Ascending aorta (tissue), 2 donors: ENCODE data around the gene TESK2. TPM values are rescaled to one million over a fixed set of nuclear protein-coding genes. Genes with fewer than 3 reads are reported as not detected.

Source experiments
- DNase-seq, 2 donors: peaks; one replicate each; pipeline ENCODE4 v3.0.0-alpha.2; 2019; ENCODE audit warnings: low spot score in 2 of 2
- H3K27ac ChIP-seq, 2 donors: fragments of 200-600 bp; sonication (generic); one replicate each; pipeline ENCODE4 v1.5.1; 2016 to 2017; ENCODE audit warnings: mild to moderate bottlenecking in 1 of 2
- H3K27me3 ChIP-seq: fragments of 200-600 bp; sonication (generic); one replicate; pipeline ENCODE4 v1.5.1; 2017
- H3K36me3 ChIP-seq, 2 donors: fragments of 200-600 bp; sonication (generic); one replicate each; pipeline ENCODE4 v1.5.1; 2016
- H3K4me1 ChIP-seq, 2 donors: fragments of 200-600 bp; sonication (generic); one replicate each; pipeline ENCODE4 v1.5.1; 2016 to 2017; ENCODE audit warnings: mild to moderate bottlenecking in 1 of 2
- H3K4me3 ChIP-seq, 2 donors: fragments of 200-600 bp; sonication (generic); one replicate each; pipeline ENCODE4 v1.5.1; 2016 to 2017; ENCODE audit warnings: mild to moderate bottlenecking in 1 of 2
- H3K9me3 ChIP-seq, 2 donors: fragments of 200-600 bp; sonication (generic); one replicate each; pipeline ENCODE4 v1.5.1; 2016
- CTCF ChIP-seq, 3 experiments: fragments of 200-600 bp in 2 of 3; fragments of 450-650 bp in 1 of 3; sonication (generic) in 2 of 3; IDR thresholded peaks; one replicate each; pipeline ENCODE4 v1.5.1; 2016 to 2019; ENCODE audit warnings: antibody characterized with exemption in 3 of 3, mild to moderate bottlenecking in 1 of 3, moderate library complexity in 1 of 3
- intact Hi-C: fragments of 100-400 bp; cut with DNase I; formaldehyde crosslinking; loops from one replicate; pipeline ENCODE4 v1.15.1; 2023
- total RNA-seq: library from RNA; depleted of rRNA; stranded (reverse); fragments of >200 nt; gene quantifications from one replicate; pipeline ENCODE4 v1.1.0, GENCODE V29; 2016

Gene TESK2
- total RNA-seq, 1 donor from 2014 or later, result 0.32 TPM

GRCh38 chr1:45321444-45321843 lies 169.5 kb downstream of the TESK2 start:
- Histone ChIP-seq H3K4me3 (no peak overlapping the region), H3K4me1 (no peaks in the 10 kb centered on the region), H3K36me3 (no peaks in the 10 kb centered on the region), H3K9me3 (no peaks in the 10 kb centered on the region), H3K27me3 (no peaks in the 10 kb centered on the region), H3K27ac (no peak overlapping the region)
- intact Hi-C loops, result no loop called here
- no peak for TF ChIP-seq CTCF (IDR thresholded peaks at IDR 0.05)
- DNase-seq, result no peak

- Histone ChIP-seq H3K27me3 (no peaks in the 10 kb centered on the region), H3K4me1 (no peaks in the 10 kb centered on the region), H3K36me3 (no peaks in the 10 kb centered on the region), H3K4me3 (no peak overlapping the region), H3K9me3 (no peaks in the 10 kb centered on the region), H3K27ac (no peak overlapping the region)
- TF ChIP-seq CTCF (IDR thresholded peaks at IDR 0.05), result no peak
- no peak for DNase-seq
- intact Hi-C loops, result no loop called here
These were observed 171.2 kb downstream of the TESK2 start for GRCh38 chr1:45319761-45320160.

- Histone ChIP-seq H3K4me3 (no peak overlapping the region), H3K36me3 (no peaks in the 10 kb centered on the region), H3K4me1 (no peaks in the 10 kb centered on the region), H3K27me3 (no peaks in the 10 kb centered on the region), H3K27ac (no peak overlapping the region), H3K9me3 (no peaks in the 10 kb centered on the region)
- no peak for DNase-seq
- intact Hi-C loops, result no loop called here
- no peak for TF ChIP-seq CTCF (IDR thresholded peaks at IDR 0.05)
These were observed 173.8 kb downstream of the TESK2 start for GRCh38 chr1:45317166-45317565.

GRCh38 chr1:45314266-45314665 lies 176.7 kb downstream of the TESK2 start:
- intact Hi-C loops, result no loop called here
- H3K9me3 ChIP-seq, result no peaks in the 10 kb centered on the region
- H3K27ac ChIP-seq, result no peak overlapping the region
- H3K4me1 ChIP-seq, result no peaks in the 10 kb centered on the region
- DNase-seq, result no peak
- no peak overlapping the region for H3K4me3 ChIP-seq
- no peaks in the 10 kb centered on the region for H3K36me3 ChIP-seq
- H3K27me3 ChIP-seq, result no peaks in the 10 kb centered on the region
- TF ChIP-seq CTCF (IDR thresholded peaks at IDR 0.05), result no peak

- no peak for TF ChIP-seq CTCF (IDR thresholded peaks at IDR 0.05)
- Histone ChIP-seq H3K4me3 (no peak overlapping the region), H3K9me3 (no peaks in the 10 kb centered on the region), H3K4me1 (peaks cover 0 to 3% of the 10 kb centered on the region in 2 donors), H3K27me3 (no peaks in the 10 kb centered on the region), H3K27ac (no peak overlapping the region), H3K36me3 (no peaks in the 10 kb centered on the region)
- DNase-seq, result no peak
- intact Hi-C loops, result no loop called here
These were observed 184.1 kb downstream of the TESK2 start for GRCh38 chr1:45306905-45307304.

GRCh38 chr1:45306319-45306718 lies 184.6 kb downstream of the TESK2 start:
- Histone ChIP-seq H3K9me3 (no peaks in the 10 kb centered on the region), H3K36me3 (no peaks in the 10 kb centered on the region), H3K27me3 (no peaks in the 10 kb centered on the region), H3K4me1 (peaks cover 0 to 3% of the 10 kb centered on the region in 2 donors), H3K27ac (no peak overlapping the region), H3K4me3 (no peak overlapping the region)
- TF ChIP-seq CTCF (IDR thresholded peaks at IDR 0.05), result no peak
- intact Hi-C loops, result no loop called here
- no peak for DNase-seq
